HAP-1 (cell line): Measurements from ENCODE around the gene SAPCD2.

ENCODE experiments used
- DNase-seq, 2 experiments: peaks; one replicate each; pipeline ENCODE4 v3.0.0-alpha.2; 2016 to 2020; ENCODE audit warnings: low spot score in 2 of 2
- H3K27me3 ChIP-seq: fragments of 250-450 bp; sonication (Bioruptor Pico); 2 replicates; pipeline ENCODE4 v1.5.1; 2020; ENCODE audit warnings: low read depth, mild to moderate bottlenecking, moderate library complexity
- H3K36me3 ChIP-seq: fragments of 250-450 bp; sonication (Bioruptor Pico); replicated peaks from 2 replicates; pipeline ENCODE4 v1.5.1; 2020; ENCODE audit warnings: mild to moderate bottlenecking
- H3K4me1 ChIP-seq: fragments of 250-450 bp; sonication (Bioruptor Pico); 2 replicates; pipeline ENCODE4 v1.5.1; 2020; ENCODE audit warnings: mild to moderate bottlenecking
- H3K4me3 ChIP-seq: fragments of 250-450 bp; sonication (Bioruptor Pico); 2 replicates; pipeline ENCODE4 v1.5.1; 2020; ENCODE audit warnings: mild to moderate bottlenecking, moderate library complexity
- H3K9me3 ChIP-seq: fragments of 250-450 bp; sonication (Bioruptor Pico); 2 replicates; pipeline ENCODE4 v1.5.1; 2020; ENCODE audit warnings: mild to moderate bottlenecking, moderate library complexity
- in situ Hi-C: fragments of 300-500 bp; cut with MboI; formaldehyde crosslinking; loops from 3 replicates; pipeline ENCODE4 v1.14.3; 2020; ENCODE audit warnings: low sequenced_read_pairs, inconsistent platforms, mixed read lengths

Gene SAPCD2

GRCh38 chr9:137046088-137046787 lies 24.1 kb downstream of the SAPCD2 start, which contains the start of gene NPDC1:
Gene NPDC1, minus strand, starts transcription at chr9:137046177. Its CDS starts 188 bp downstream, at chr9:137045989.
- no peaks in the 10 kb centered on the region for H3K36me3 ChIP-seq
- peaks cover 15% of the 10 kb centered on the region for H3K27me3 ChIP-seq
- in situ Hi-C loops = no loop called here
- H3K4me3 ChIP-seq = peak within 1 kb of the TSS; percentile 49
- no peaks in the 10 kb centered on the region for H3K9me3 ChIP-seq
- peak; percentile 79 to 93 for DNase-seq
- no peaks in the 10 kb centered on the region; the same call in 1 of the 2 replicates for H3K4me1 ChIP-seq

DNA sequence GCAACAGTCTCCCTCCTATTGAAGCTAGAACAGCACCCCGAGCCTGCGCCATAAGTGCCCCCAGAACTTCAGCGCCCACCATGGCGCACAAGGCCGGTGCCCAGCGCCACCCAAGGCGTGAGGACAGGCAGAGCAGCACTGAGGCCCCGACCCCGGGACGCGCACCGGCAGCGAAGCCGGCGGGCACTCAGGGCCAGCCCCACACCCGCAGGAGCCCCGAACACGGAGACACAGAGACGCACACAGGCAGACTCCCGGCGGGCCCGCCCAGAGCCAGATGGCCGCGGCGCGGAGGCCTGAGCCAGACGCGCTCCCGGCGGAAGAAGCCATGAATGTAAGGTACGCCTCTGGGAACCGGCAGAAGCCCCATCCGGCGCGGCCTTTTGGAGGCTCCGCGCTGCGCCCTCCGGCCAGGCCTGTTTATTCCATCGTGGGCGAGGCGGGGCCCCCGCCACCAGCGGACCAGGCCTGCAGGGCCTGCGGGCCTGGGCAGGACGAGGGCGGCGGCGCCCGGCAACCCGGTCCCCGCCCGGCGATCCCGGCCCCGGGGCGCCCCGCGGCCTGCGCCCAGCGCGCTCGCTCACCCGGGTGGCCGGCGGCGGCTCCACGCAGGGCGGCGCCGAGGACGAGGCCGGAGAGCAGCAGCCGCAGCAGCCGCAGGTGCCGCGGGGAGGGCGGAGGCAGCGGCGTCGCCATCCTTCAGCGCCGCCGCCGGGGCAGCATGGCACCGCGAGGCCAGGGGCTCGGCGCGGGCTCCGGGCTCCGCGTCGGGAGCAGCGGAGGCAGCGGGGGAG lies 24.9 kb downstream of the SAPCD2 start:
- in situ Hi-C loops = no loop called here
- Histone ChIP-seq H3K4me3 (peak overlapping the region; percentile 49), H3K9me3 (no peaks in the 10 kb centered on the region), H3K27me3 (peaks cover 13% of the 10 kb centered on the region), H3K36me3 (no peaks in the 10 kb centered on the region), H3K4me1 (no peaks in the 10 kb centered on the region; the same call in 1 of the 2 replicates)
- peak in 1 of 2 experiments; percentile 63 for DNase-seq

GRCh38 chr9:137044502-137045177 lies 25.7 kb downstream of the SAPCD2 start:
- Histone ChIP-seq H3K27me3 (peaks cover 8% of the 10 kb centered on the region), H3K4me3 (peak overlapping the region; percentile 49), H3K9me3 (no peaks in the 10 kb centered on the region), H3K36me3 (peaks cover 3% of the 10 kb centered on the region; the same call in 1 of the 2 replicates), H3K4me1 (no peaks in the 10 kb centered on the region; the same call in 1 of the 2 replicates)
- DNase-seq = no peak
- in situ Hi-C loops = no loop called here

GRCh38 chr9:137044037-137044436 lies 26.3 kb downstream of the SAPCD2 start:
- Histone ChIP-seq H3K4me1 (no peaks in the 10 kb centered on the region; the same call in 1 of the 2 replicates), H3K9me3 (no peaks in the 10 kb centered on the region), H3K4me3 (no peak overlapping the region), H3K27me3 (peaks cover 2% of the 10 kb centered on the region), H3K36me3 (peaks cover 7% of the 10 kb centered on the region; the same call in 1 of the 2 replicates)
- DNase-seq = no peak
- in situ Hi-C loops = no loop called here

DNA sequence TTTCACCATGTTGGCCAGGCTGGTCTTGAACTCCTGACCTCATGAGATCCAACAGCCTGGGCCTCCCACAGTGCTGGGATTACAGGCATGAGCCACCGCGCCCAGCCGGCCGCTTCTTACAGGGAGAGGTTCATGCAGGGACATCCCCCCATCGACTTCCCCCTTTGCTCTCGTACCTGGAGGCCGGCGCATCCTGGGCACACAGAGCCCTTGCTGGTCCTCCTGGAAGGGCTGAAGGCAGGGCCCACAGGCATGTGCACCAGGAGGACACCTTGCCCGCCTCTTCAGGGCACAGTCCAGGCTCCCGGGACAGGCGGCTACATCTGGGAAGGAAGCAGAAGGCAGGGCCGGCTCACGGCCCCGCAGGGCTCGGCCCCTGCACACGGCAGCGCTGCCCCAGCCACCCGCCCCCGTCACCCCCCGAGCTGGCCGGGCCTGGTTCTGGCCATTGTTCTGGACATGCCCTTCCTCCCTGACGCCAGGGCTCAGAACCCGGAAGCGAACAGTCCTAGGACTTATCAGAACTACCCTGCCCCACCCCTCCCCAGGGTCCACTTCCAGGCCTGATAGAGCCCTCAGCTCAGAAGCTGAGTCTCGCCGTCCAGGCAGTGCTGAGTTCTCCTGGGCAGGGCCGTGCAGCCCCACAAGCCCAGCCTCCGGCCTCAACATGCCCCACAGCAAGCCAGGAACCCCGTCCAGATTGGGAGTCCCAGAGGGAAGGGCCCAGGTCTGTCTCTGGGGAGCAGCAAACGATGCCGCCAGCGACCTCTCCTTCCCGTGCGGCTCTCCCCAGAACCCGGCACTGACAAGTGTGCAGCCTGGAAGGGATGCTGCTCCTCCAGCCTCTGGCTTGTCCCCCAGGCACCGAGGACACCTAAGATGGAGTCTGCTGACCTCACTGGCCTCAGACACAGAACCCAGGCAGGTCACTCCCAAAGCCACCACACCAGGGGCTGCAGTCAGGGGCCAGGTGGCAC lies 27.3 kb downstream of the SAPCD2 start:
- in situ Hi-C loops = no loop called here
- no peaks in the 10 kb centered on the region; the same call in 1 of the 2 replicates for H3K4me1 ChIP-seq
- no peaks in the 10 kb centered on the region for H3K9me3 ChIP-seq
- DNase-seq = no peak
- no peaks in the 10 kb centered on the region for H3K27me3 ChIP-seq
- no peak overlapping the region for H3K4me3 ChIP-seq
- H3K36me3 ChIP-seq = peaks cover 12% of the 10 kb centered on the region; the same call in 1 of the 2 replicates

DNA sequence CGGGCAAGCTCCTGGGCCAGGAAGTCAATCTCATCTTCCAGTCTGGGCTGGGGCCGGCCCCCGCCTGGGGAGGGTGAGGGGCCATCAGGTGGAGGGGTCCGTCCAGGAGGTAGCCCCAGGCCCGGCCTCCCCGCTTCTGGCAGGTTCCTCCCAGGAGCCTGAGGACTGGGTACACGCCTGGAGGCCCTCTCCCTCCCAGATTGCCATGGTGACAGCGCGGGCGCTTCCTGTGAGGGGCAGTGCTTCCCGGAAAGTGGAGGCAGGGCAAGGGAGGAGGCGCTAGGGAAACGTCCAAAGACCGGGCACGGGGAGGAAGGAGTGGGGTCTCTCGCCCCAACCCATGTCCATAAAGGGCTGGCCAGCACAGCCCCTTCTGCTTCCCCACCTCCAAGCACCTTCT lies 29.2 kb downstream of the SAPCD2 start:
- no peak for DNase-seq
- in situ Hi-C loops = no loop called here
- peaks cover 12% of the 10 kb centered on the region; the same call in 1 of the 2 replicates for H3K36me3 ChIP-seq
- H3K4me3 ChIP-seq = no peak overlapping the region
- no peaks in the 10 kb centered on the region; the same call in 1 of the 2 replicates for H3K4me1 ChIP-seq
- H3K9me3 ChIP-seq = no peaks in the 10 kb centered on the region
- no peaks in the 10 kb centered on the region for H3K27me3 ChIP-seq

GRCh38 chr9:137040568-137040967 lies 29.8 kb downstream of the SAPCD2 start:
- no peak for DNase-seq
- Histone ChIP-seq H3K9me3 (no peaks in the 10 kb centered on the region), H3K4me1 (no peaks in the 10 kb centered on the region; the same call in 1 of the 2 replicates), H3K4me3 (no peak overlapping the region), H3K36me3 (peaks cover 12% of the 10 kb centered on the region; the same call in 1 of the 2 replicates), H3K27me3 (no peaks in the 10 kb centered on the region)
- in situ Hi-C loops = no loop called here

- no peak overlapping the region for H3K4me3 ChIP-seq
- H3K27me3 ChIP-seq = peaks cover 3% of the 10 kb centered on the region; the same call in 1 of the 2 replicates
- in situ Hi-C loops = loop anchor here (10.0 kb wide), 1 partner anchor 255 kb away; no protein-coding TSS in a partner anchor
- no peak for DNase-seq
- H3K36me3 ChIP-seq = peaks cover 12% of the 10 kb centered on the region; the same call in 1 of the 2 replicates
- H3K9me3 ChIP-seq = no peaks in the 10 kb centered on the region
- H3K4me1 ChIP-seq = no peaks in the 10 kb centered on the region; the same call in 1 of the 2 replicates
Measured at GRCh38 chr9:137039611-137040366, 30.6 kb downstream of the SAPCD2 start.

- Histone ChIP-seq H3K36me3 (peaks cover 12% of the 10 kb centered on the region; the same call in 1 of the 2 replicates), H3K9me3 (no peaks in the 10 kb centered on the region), H3K4me1 (no peaks in the 10 kb centered on the region), H3K27me3 (peaks cover 6% of the 10 kb centered on the region; the same call in 1 of the 2 replicates), H3K4me3 (no peak overlapping the region)
- DNase-seq = no peak
- in situ Hi-C loops = loop anchor here (10.0 kb wide), 1 partner anchor 254 kb away; no protein-coding TSS in a partner anchor
Measured at GRCh38 chr9:137038916-137039315, 31.4 kb downstream of the SAPCD2 start.

- H3K27me3 ChIP-seq = peaks cover 6% of the 10 kb centered on the region; the same call in 1 of the 2 replicates
- in situ Hi-C loops = loop anchor here (10.0 kb wide), 1 partner anchor 253 kb away; no protein-coding TSS in a partner anchor
- no peaks in the 10 kb centered on the region for H3K9me3 ChIP-seq
- no peak overlapping the region for H3K4me3 ChIP-seq
- DNase-seq = no peak
- no peaks in the 10 kb centered on the region for H3K4me1 ChIP-seq
- H3K36me3 ChIP-seq = peaks cover 12% of the 10 kb centered on the region; the same call in 1 of the 2 replicates
Measured at GRCh38 chr9:137037483-137037882, 32.9 kb downstream of the SAPCD2 start.

DNA sequence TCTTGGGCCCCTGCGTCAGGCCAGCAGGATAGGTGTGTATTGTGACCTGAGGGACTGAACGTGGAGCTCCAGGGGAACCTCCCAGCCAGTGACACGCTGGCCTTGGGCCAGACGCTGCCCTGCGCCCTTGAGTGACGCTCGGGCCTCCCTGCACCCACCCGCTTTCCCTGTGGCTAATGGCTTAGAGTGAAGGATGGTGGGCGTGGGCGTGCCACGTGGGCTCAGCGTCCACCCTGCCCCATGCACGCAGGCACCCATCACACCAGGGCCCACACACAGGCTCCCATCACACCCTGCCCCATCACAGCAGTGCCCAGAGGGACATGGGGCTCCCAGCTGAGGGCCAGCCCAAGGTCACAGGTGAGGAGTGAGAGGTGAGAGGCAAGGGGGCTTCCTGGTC lies 33.3 kb downstream of the SAPCD2 start:
- Histone ChIP-seq H3K36me3 (peaks cover 12% of the 10 kb centered on the region; the same call in 1 of the 2 replicates), H3K4me3 (no peak overlapping the region), H3K9me3 (no peaks in the 10 kb centered on the region), H3K27me3 (peaks cover 6% of the 10 kb centered on the region; the same call in 1 of the 2 replicates), H3K4me1 (no peaks in the 10 kb centered on the region)
- in situ Hi-C loops = loop anchor here (10.0 kb wide), 1 partner anchor 252 kb away; no protein-coding TSS in a partner anchor
- no peak for DNase-seq
